TTC549 (cell line): ENCODE data around the gene TRIM44.
"Not testable (repeated sequence)": the region's sequence is repeated elsewhere in the genome, so short reads cannot be mapped to it uniquely, and the experiment has no call there.

Experiments used
- FAIRE-seq: peaks from 2 replicates; lab custom pipeline; 2012; peaks lifted over from hg19 to GRCh38; lab: Jason Lieb, UNC

TRIM44 gene

DNA sequence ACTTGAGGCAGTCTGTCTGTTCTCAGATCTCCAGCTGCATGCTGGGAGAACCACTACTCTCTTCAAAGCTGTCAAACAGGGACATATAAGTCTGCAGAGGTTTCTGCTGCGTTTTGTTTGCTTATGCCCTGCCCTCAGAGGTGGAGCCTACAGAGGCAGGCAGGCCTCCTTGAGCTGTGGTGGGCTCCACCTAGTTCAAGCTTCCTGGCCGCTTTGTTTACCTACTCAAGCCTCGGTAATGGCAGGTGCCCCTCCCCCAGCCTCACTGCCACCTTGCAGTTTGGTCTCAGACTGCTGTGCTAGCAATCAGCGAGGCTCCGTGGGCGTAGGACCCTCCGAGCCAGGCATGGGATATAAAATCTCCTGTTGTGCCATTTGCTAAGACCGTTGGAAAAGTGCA lies 97.4 kb downstream of the TRIM44 start:
- FAIRE-seq, result not testable (repeated sequence)

DNA sequence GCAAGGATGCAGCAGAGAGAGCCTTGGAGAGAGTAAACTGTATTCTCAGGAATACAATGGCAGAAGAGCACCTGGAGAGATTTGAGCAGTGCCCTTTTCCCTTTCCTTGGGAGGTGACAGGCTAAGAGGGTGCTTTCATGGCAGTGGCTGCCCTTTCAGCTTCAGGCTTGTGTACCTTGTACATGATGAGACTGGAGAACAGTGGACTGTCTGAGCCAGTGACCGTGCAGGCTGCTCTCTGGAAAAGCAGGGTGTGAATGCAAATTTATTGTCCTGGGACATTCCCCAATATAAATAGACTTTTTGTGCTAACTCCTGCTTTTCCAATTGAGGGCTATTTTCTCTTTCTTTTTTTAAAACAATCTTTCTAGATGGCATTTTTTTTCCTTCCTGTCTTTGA lies 99.3 kb downstream of the TRIM44 start:
- no peak for FAIRE-seq

DNA sequence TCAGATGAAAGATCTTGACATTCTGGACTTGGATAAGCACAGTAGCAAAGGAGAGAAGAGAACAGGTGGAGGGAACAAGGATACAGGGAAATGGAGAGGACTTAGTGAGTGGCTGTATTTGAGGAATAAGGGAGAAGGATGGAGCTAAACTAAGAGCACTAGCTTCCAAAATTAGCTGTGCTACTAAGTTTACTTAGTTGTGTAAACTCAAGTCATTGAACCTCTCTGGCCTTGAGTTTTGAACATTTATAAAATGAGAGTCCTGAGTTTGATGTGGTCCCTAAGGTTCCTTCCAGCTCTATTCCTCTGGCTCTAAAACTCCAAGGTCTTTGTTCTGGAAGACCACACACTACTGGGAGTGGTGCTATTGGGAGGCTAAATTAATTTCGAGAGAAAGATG lies 100.7 kb downstream of the TRIM44 start:
- no peak for FAIRE-seq

DNA sequence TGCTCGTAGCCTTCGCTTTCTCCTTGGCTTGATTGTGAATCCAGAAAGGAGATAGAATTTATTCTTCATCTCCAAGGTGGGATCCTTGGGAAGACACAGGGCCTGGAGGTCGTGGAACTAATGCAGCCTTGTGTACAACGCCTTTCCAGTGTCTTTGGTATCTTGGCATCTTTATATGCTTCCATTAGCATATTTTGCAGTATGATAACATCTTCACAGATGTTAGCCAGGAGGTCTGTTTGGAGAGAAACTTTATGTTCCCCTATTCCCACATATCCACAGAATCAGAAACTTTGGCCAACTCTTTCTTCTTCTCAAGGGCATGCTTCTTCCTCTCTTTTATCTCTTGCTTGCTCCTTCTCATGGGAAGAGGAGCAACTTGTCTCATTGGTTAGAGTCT lies 101.2 kb downstream of the TRIM44 start:
- FAIRE-seq, result no peak

DNA sequence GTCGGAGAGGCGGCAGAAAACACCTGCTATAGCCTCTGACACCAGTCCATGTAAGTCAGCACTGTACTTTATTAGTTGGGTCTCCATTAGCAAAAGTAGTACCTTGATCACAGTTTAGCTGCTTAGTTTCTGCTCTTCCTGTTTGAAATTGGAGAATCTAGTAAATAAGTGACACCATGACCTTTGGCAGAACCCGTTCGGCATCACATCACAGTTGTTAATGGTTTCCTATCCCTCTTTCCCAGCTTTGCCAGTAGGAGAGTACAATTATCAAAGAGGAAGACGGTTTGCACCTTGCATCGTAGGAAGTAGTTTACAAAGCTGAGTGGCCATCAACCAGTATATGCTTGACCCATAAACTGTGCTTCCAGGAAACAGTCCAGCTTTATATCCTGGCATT lies 101.8 kb downstream of the TRIM44 start:
- no peak for FAIRE-seq

DNA sequence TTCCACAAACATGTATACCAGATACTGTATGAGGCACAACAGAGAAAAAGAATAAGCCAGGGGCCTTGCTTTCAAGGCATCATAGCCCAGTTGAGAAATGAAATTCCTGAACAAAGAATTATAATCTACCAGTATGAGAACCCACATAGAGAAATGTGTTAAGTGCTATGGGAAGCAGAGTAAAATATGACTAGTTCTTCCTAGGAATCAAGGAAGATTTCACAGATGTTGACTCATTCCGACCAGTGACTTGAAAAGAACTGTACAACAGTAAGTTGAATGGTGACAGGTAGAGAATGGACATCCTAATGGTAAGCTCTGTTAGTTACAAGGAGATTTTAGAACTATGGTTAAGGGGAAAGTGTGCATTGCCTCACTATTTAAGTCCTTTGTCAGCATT lies 102.6 kb downstream of the TRIM44 start:
- no peak for FAIRE-seq

DNA sequence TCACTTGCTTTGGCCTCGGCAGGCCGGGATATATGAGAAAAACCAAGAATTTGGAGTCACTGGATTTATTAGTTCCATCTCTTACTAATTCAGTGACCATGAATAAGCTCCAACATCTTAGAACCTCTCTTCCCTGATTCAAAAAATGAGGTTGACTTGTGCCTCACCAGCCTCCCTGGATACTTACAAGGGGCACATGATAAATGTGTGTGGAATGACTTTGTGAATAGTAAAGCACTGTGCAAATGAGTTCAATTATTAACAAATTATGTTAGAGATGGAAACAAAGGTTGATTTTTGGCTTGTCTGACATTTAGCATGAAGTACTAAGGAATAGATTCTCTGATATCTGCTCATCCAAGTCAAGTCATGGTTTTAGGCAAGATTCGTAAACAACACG lies 104.1 kb downstream of the TRIM44 start:
- FAIRE-seq, result no peak

DNA sequence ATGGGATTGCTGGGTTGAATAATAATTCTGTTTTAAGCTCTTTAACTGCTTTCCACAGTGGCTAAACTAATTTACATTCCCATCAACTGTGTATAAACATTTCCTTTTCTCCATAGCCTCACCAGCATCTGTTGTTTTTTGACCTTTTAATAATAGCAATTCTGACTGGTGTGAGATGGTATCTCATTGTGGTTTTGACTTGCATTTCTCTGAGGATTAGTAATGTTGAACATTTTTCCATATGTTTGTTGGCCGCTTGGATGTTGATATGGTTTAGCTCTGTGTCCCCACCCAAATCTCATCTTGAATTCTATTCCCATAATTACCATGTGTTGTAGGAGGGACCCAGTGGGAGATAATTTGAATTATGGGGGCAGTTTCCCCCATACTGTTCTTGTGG lies 107.8 kb downstream of the TRIM44 start:
- not testable (repeated sequence) for FAIRE-seq

DNA sequence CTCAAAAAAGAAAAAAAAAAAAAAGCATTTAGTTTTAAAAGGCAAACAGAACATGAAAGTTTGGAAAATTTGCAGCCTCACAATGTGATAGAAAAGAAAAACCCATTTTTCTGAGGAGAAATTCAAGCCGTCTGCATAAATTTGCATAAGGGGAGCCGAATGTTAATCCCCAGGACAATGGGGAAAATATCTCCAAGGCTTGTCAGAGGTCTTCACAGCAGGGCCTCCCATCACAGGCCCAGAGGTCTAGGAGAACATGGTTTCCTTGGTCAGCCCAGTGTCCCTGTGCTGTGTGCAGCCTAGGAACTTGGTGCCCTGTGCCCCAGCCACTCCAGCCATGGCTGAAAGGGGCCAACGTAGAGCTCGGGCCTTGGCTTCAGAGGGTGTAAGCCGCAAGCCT lies 109.1 kb downstream of the TRIM44 start:
- FAIRE-seq, result no peak

DNA sequence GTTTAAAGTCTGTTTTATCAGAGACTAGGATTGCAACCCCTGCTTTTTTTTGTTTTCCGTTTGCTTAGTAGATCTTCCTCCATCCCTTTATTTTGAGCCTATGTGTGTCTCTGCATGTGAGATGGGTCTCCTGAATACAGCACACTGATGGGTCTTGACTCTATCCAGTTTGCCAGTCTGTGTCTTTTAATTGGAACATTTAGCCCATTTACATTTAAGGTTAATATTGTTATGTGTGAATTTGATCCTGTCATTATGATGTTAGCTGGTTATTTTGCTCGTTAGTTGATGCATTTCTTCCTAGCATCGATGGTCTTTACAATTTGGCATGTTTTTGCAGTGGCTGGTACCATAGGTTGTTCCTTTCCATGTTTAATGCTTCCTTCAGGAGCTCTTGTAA lies 114.7 kb downstream of the TRIM44 start:
- not testable (repeated sequence) for FAIRE-seq

DNA sequence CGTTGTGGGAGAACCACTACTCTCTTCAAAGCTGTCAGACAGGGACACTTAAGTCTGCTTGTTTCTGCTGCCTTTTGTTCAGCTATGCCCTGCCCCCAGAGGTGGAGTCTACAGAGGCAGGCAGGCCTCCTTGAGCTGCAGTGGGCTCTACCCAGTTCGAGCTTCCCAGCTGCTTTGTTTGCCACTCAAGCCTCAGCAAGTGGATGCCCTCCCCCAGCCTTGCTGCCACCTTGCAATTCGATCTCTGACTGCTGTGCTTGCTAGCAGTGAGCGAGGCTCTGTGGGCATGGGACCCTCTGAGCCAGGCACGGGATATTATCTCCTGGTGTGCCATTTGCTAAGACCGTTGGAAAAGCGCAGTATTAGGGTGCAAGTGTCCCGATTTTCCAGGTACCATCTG lies 116.4 kb downstream of the TRIM44 start:
- not testable (repeated sequence) for FAIRE-seq

DNA sequence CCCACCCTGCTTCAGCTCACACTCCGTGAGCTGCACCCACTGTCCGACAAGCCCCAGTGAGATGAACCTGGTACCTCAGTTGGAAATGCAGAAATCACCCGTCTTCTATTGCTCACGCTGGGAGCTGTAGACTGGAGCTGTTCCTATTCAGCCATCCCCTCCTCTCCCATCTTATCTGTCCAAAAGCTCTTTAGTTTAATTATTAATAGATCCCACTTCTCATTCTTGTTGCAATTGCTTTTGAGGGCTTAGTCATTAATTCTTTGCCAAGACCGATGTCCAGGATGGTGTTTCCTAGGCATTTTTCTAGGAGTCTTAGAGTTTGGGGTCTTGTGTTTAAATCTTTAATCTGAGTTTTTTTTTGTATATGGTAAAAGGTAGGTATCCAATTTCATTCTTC lies 116.8 kb downstream of the TRIM44 start:
- FAIRE-seq, result no peak

DNA sequence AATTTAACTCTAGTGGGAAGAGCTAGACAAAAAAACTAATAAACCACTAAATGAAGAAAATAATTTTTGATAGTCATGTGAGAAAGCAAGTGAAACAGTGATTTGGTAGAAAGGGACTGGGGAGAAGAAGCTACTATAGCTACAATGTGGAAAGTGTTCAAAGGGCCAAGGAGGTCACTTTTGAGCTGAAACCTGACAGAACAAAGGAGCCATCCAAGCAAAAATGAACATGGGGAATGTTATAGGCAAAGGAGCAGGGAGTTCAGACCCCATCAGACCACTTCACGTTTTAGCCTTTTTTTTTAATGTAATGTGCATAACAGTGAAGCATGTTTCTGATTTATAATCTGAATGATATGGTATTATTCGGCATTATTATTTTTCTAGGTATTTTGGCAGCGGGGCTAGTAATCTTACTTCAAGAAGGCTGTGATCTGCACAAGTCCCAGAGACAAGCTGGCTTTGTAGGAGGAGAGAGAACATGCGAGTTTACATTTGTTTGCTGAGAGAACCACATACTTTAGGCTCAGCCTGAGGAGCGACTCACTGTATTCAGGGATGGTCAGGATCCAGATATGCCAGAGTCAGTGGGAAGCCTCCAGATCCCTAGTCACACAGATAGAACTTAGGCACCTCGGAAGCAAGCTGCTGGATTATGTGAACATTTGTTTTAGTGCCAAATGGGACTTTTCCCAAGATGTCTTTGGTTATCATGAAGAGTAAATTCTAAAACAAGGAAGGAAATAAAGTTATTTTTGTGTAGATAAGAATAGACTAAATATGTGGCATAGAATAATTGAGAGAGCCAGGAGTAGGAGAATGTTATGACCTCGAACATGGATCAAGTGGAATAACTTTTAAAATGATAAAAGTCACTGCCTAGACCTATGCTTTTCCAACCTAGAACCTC lies 118.6 kb downstream of the TRIM44 start:
- no peak for FAIRE-seq

DNA sequence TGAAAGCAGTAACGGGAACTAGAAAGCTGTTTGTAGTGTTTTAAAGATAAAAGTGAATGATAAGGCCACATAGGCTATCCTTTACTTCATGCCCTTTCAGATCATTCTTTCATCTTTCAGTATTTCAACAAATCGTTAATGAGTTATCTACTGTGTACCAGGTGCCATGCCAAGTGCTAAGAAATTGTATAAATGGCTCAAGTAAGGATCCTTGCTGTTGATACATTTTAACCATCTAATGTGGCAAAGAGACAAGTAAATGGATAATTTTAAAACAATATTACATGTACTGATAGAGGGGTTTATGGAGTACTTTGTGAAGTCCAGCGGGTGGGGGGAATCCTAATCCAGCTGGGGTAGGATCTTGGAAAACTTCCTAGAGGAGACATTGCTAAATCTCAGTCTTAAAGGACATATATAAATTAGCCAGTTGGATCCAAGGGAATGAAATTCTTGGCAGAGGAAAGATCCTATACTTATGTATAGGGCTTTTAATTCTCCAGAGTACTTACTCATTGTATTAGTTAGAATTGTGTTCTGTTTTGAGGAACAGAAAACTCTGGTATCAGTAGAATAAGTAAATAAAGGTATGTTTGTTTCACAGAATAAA lies 119.4 kb downstream of the TRIM44 start:
- no peak for FAIRE-seq

DNA sequence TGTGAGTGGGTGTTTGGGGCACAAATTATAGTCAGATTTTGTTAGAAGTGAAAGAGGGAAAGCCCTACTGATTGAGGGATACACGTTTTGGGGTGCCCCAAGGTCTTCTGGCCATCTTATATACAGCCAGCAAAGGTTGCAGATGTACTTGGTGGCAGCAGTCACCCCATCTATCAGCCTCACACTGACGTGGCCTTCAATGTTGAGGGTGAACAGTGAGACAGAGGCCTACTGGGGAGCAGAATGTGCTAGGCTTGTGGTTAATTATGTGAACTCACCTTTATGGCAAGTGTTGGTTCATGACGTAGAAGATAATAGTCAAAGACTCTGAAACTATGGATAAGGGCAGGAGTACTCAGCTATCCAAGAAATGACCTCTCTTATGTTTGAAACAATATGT lies 121.2 kb downstream of the TRIM44 start:
- no peak for FAIRE-seq

DNA sequence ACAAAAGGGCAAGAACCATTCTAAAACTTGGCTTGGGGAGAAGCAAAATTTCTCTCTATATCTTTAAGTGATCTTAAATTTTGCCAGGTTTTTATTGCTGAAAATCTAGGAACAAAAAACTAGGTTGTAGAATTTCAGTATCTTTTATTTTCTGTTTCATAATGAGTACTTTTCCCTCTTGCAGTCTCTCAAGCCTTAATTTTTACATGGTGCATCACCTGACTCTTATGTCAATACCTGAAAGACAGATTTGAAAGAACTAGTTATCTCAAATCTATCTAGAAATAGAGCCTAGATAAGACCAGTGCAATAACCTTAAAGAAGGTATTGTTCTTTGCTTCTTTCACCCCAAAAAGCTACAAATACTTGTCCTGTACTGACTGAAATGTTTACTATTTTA lies 122.1 kb downstream of the TRIM44 start:
- no peak for FAIRE-seq

DNA sequence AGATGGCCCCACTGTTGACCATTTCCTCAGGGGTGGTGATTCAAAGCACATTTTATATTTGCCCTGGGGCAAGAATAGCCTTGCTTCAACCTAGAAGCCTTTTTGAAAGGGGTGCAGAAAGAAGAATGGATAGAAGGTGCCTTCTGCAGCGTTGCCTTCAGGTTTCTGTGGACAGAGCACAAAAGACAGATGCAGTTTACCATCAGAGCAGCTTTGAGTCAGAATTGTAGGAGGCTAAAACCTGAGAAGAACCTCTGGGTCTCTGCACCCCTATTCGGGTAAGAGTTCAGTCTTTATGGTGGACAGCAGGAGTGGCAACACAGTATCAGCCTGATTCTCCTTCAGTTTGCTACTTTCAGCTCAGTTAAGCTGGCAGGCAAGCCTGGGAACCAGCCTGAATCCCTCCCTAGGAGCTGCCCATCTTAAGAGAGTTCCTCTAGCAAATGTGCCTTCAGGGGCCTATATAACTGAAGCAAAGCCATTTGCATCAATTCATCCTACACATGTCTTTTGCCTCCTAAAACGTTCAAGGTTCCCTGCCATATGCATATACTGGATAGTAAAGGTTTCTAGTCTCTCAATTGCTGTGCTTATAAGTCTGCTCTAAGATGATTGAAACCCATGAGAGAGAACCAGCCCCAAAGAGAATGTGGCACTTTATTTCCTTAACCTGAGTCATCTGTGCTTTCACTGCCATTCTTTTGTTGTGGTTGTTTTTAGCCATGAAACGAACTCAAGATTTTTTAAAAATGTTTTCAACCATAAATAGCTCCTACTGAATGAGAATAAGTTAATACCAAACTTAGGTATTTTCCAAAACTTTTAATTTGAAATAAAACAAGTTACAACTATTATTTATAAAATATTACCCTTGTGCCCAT lies 123.0 kb downstream of the TRIM44 start:
- FAIRE-seq, result no peak

DNA sequence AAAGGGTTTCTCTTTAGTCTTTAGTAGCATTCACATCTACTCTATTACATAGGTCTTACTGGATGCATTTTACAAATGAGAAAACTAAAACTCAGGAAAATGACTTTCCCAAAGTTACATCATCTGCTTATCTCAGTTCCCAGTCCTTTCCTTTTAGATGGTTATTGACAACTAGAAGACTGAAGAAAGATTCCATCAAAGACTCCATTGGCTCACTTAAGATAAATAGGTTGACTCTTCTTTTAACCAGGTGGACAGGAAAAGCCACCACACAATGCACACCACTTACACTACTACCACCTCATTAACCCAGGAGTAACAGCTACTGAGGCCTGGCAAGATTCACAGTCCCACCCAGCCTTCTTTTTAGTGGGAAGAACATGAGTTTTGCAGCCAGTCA lies 123.6 kb downstream of the TRIM44 start:
- no peak for FAIRE-seq

DNA sequence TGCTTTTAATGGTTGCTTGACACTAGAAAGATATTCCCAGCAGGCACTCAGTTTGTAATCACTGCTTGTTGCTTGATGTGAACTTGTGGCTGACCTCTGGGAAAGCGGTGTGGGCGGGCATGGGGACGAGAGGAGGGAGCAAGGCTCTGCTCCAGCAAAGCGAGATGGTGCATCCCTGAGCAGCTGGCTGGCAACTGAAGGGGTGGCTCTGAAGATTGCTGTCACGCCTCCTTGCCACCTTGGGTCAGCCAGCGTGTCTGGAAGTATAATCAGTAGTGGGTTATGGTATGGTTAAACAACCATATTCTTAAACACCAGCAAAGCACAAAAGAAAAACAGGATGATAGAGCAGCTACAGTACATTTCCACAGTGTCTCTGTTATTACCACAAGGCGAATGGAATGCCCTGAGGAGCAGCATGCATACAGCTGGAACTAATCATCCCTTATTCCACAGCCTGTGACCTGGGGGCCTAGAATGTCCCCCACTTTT lies 124.5 kb downstream of the TRIM44 start:
- FAIRE-seq, result no peak

DNA sequence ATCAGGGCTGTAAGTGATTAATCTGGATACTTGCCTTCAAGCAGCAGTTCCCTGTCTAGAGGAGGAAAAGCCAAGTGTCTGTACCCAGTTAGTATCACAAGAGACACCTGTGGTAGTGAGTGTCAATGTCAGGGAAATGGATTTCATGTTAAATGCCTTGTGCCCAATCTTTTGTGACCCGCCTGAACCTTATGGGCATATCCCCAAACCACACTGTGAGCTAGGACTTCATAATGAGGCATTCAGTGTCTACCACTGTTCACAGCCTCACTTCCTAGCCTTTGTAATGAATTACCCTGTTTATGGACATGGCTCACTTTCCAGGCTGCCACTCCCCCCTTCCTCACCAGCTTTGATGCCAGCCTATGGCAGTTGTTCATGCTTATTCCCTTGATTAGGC lies 125.1 kb downstream of the TRIM44 start:
- no peak for FAIRE-seq

DNA sequence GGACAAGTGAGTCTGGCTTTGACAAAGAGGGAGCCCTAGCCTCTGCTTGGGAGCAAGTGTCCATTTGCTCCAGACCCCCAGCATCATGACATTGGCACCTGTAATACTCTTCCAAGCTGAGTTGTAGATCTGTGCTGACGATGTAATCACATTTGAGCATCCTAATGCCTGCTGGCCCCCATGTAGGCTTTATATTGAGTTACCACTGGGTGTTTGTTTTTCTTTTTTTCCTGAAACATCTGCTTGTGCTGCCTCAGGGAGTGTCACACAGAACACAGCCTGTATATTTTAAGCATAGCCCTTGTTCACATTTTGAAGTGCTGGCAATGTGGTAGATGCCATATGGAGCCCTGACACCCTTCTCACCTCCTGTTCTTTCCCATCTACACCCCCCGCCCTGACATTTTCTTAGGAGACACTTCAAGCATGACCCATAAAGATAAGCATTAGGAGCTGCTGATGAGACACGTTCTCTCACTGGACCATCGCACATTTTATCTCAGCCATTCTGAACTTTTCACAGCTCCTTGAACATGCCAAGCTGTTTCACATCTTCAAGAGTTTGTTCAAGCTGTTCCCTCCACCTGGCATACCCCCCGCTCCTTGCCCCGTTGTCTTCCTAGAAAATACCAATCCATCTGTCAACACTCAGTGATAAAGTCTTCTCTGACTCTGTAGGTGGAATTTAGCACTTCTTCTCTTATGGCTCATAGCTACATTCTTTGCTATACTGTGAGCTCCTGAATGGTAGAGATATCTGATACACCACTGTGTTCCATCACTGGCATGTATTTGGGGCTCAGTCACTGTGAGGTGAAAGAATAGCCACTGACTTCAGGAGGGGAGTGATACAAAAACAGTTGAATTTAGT lies 128.7 kb downstream of the TRIM44 start:
- FAIRE-seq, result no peak
